ENCODE data around the gene ZPBP2. TPM values are rescaled to one million over a fixed set of nuclear protein-coding genes. Genes with fewer than 3 reads are reported as not detected.

ZPBP2 gene
- total and polyA plus RNA-seq, 2 of the 13 experiments (the other 11 are each of a cell fraction or from before 2014, with no cell fraction given), result not detected

DNA sequence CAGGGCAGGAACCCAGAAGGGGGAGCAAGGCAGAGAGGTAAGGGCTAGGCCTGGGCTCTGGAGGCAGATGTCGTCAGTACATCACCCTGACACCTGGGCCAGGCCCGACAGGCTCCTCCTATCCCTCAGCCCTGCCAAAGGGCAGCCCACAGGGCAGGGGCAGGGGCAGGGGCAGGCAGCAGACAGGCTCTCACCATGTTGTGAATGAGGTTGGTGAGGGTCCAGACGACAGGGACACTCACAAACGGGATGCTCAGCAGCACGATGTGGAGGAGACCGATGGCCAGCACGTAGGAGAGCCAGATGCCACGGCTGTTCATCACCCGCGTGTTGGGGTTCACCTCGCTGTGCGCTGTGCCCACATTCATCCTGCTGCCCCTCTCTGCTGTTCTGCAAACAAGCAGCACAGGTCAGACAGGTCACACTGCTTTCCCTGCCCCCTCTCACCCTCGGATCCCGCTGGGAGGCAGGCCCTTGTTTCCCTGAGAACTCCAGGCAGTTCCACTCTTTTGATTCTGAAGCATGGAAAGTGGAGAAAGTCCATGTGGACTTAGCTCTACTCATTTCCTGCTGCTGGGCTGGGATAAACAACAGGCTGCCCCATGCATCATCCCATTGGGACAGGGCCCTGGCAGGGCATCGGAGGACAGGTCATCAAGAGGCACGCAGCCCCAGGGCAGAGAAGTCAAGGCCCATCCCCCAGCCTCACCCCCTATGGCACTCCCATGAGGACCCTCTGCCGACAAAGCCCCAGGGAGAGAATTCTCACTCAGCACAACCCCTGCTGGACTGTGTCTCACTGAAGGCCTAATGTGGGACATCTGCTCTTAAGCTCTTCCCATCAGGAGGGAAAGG lies 56.1 kb downstream of the ZPBP2 start (continued):
- TF ChIP-seq, protein P1, sequence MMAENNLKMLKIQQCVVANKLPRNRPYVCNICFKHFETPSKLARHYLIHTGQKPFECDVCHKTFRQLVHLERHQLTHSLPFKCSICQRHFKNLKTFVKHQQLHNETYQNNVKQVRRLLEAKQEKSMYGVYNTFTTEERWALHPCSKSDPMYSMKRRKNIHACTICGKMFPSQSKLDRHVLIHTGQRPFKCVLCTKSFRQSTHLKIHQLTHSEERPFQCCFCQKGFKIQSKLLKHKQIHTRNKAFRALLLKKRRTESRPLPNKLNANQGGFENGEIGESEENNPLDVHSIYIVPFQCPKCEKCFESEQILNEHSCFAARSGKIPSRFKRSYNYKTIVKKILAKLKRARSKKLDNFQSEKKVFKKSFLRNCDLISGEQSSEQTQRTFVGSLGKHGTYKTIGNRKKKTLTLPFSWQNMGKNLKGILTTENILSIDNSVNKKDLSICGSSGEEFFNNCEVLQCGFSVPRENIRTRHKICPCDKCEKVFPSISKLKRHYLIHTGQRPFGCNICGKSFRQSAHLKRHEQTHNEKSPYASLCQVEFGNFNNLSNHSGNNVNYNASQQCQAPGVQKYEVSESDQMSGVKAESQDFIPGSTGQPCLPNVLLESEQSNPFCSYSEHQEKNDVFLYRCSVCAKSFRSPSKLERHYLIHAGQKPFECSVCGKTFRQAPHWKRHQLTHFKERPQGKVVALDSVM (CRISPR knock-in tag; IDR thresholded peaks at IDR 0.05), result peak; percentile 62
- TF ChIP-seq ZNF746 (CRISPR knock-in tag; IDR thresholded peaks at IDR 0.05) (peak; percentile 63; the same call in 1 of the 2 replicates), SNAI1 (CRISPR knock-in tag; IDR thresholded peaks at IDR 0.05; ENCODE audit: borderline replicate concordance) (peak; percentile 95), YY1 (IDR thresholded peaks at IDR 0.05; ENCODE audit: insufficient read depth, insufficient replicate concordance, low read depth, low read length) (peak; percentile 30), ZNF484 (CRISPR knock-in tag; IDR thresholded peaks at IDR 0.05; ENCODE audit: borderline replicate concordance, low read depth) (no peak), CENPT (CRISPR knock-in tag; IDR thresholded peaks at IDR 0.05; ENCODE audit: low read depth) (0 out of 2 replicates have a peak, but pooled peaks have one; percentile 78), SOX5 (CRISPR knock-in tag; IDR thresholded peaks at IDR 0.05; ENCODE audit: borderline replicate concordance) (peak; percentile 96), MED1 (CRISPR knock-in tag; IDR thresholded peaks at IDR 0.05) (peak; percentile 100), HNF4A (CRISPR knock-in tag; IDR thresholded peaks at IDR 0.05) (peak; percentile 98), NONO (IDR thresholded peaks at IDR 0.05) (no peak), NONO (CRISPR knock-in tag; conservative IDR thresholded peaks at IDR 0.05) (peak; percentile 96), ZBTB21 (CRISPR knock-in tag; IDR thresholded peaks at IDR 0.05) (0 out of 2 replicates have a peak, but pooled peaks have one; percentile 40), GABPA (IDR thresholded peaks at IDR 0.05; ENCODE audit: low read depth, low read length) (no peak), GABPA (CRISPR knock-in tag; IDR thresholded peaks at IDR 0.05; ENCODE audit: low read depth) (peak; percentile 79), KDM4B (CRISPR knock-in tag; IDR thresholded peaks at IDR 0.05) (peak; percentile 95), RFXANK (CRISPR knock-in tag; IDR thresholded peaks at IDR 0.05) (peak; percentile 92; the same call in 1 of the 2 replicates), ZNF354B (CRISPR knock-in tag; IDR thresholded peaks at IDR 0.05) (peak; percentile 91; the same call in 1 of the 2 replicates), ADNP (CRISPR knock-in tag; IDR thresholded peaks at IDR 0.05) (peak; percentile 62; the same call in 1 of the 2 replicates), ZNF672 (CRISPR knock-in tag; IDR thresholded peaks at IDR 0.05) (no peak)
- TF ChIP-seq, protein P2, sequence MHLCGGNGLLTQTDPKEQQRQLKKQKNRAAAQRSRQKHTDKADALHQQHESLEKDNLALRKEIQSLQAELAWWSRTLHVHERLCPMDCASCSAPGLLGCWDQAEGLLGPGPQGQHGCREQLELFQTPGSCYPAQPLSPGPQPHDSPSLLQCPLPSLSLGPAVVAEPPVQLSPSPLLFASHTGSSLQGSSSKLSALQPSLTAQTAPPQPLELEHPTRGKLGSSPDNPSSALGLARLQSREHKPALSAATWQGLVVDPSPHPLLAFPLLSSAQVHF (CRISPR knock-in tag; IDR thresholded peaks at IDR 0.05), result peak; percentile 90
- TF ChIP-seq, protein P3, sequence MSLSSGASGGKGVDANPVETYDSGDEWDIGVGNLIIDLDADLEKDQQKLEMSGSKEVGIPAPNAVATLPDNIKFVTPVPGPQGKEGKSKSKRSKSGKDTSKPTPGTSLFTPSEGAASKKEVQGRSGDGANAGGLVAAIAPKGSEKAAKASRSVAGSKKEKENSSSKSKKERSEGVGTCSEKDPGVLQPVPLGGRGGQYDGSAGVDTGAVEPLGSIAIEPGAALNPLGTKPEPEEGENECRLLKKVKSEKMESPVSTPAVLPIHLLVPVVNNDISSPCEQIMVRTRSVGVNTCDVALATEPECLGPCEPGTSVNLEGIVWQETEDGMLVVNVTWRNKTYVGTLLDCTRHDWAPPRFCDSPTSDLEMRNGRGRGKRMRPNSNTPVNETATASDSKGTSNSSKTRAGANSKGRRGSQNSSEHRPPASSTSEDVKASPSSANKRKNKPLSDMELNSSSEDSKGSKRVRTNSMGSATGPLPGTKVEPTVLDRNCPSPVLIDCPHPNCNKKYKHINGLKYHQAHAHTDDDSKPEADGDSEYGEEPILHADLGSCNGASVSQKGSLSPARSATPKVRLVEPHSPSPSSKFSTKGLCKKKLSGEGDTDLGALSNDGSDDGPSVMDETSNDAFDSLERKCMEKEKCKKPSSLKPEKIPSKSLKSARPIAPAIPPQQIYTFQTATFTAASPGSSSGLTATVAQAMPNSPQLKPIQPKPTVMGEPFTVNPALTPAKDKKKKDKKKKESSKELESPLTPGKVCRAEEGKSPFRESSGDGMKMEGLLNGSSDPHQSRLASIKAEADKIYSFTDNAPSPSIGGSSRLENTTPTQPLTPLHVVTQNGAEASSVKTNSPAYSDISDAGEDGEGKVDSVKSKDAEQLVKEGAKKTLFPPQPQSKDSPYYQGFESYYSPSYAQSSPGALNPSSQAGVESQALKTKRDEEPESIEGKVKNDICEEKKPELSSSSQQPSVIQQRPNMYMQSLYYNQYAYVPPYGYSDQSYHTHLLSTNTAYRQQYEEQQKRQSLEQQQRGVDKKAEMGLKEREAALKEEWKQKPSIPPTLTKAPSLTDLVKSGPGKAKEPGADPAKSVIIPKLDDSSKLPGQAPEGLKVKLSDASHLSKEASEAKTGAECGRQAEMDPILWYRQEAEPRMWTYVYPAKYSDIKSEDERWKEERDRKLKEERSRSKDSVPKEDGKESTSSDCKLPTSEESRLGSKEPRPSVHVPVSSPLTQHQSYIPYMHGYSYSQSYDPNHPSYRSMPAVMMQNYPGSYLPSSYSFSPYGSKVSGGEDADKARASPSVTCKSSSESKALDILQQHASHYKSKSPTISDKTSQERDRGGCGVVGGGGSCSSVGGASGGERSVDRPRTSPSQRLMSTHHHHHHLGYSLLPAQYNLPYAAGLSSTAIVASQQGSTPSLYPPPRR (CRISPR knock-in tag; IDR thresholded peaks at IDR 0.05; ENCODE audit: borderline replicate concordance), result peak; percentile 96
- TF ChIP-seq, protein P4, sequence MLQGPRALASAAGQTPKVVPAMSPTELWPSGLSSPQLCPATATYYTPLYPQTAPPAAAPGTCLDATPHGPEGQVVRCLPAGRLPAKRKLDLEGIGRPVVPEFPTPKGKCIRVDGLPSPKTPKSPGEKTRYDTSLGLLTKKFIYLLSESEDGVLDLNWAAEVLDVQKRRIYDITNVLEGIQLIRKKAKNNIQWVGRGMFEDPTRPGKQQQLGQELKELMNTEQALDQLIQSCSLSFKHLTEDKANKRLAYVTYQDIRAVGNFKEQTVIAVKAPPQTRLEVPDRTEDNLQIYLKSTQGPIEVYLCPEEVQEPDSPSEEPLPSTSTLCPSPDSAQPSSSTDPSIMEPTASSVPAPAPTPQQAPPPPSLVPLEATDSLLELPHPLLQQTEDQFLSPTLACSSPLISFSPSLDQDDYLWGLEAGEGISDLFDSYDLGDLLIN (CRISPR knock-in tag; IDR thresholded peaks at IDR 0.05; ENCODE audit: borderline replicate concordance), result 0 out of 2 replicates have a peak, but pooled peaks have one; percentile 91
